Aorta (tissue), 5 donors: ENCODE measurements around the gene ATP10A. TPM values are rescaled to one million over a fixed set of nuclear protein-coding genes. Genes with fewer than 3 reads are reported as not detected.
A peak's percentile ranks its signal among the peaks of the same experiment; 100 is the strongest.

ENCODE experiments used
- ATAC-seq: fragments of 200-7000 bp; cut with Tn5 transposase; one replicate; pipeline ENCODE4 v1.9.1; 2022; ENCODE audit warnings: moderate library complexity; ENCODE audit not compliant: low FRiP score
- DNase-seq, 2 donors: peaks; one replicate each; pipeline ENCODE4 v3.0.0-alpha.2; 2020
- H3K27ac ChIP-seq, 2 donors: one replicate each; pipeline ENCODE4 v1.5.1; 2013; ENCODE audit warnings: low read length in 2 of 2, mild to moderate bottlenecking in 2 of 2, moderate library complexity in 2 of 2, control low read depth in 1 of 2, inconsistent platforms in 1 of 2, low read depth in 1 of 2
- H3K27me3 ChIP-seq, 2 donors: one replicate each; pipeline ENCODE4 v1.6.1; 2013; ENCODE audit warnings: control low read depth in 1 of 2, low read length in 1 of 2, mild to moderate bottlenecking in 1 of 2, moderate library complexity in 1 of 2; ENCODE audit not compliant: insufficient read depth in 2 of 2, control insufficient read depth in 1 of 2
- H3K36me3 ChIP-seq, 2 donors: one replicate each; pipeline ENCODE4 v1.6.1; 2013; ENCODE audit warnings: control low read depth in 1 of 2, low read length in 1 of 2, mild to moderate bottlenecking in 1 of 2; ENCODE audit not compliant: insufficient read depth in 2 of 2, control insufficient read depth in 1 of 2
- H3K4me1 ChIP-seq, 2 donors: one replicate each; pipeline ENCODE4 v1.6.1; 2013; ENCODE audit warnings: low read length in 2 of 2, control low read depth in 1 of 2, mild to moderate bottlenecking in 1 of 2, moderate library complexity in 1 of 2; ENCODE audit not compliant: insufficient read depth in 2 of 2, control insufficient read depth in 1 of 2
- H3K4me3 ChIP-seq, 2 donors: one replicate each; pipeline ENCODE4 v1.5.1; 2013; ENCODE audit warnings: low read length in 2 of 2, control low read depth in 1 of 2, mild to moderate bottlenecking in 1 of 2
- H3K9me3 ChIP-seq: one replicate; pipeline ENCODE4 v1.6.1; 2013; ENCODE audit warnings: mild to moderate bottlenecking, low read length; ENCODE audit not compliant: control insufficient read depth
- WGBS, 2 donors: extraction: QIAGEN DNeasy Blood & Tissue Kit; methylation state at CpG; one replicate each; pipeline ENCODE4 v1.1.7; 2013; 5-methylcytosine and 5-hydroxymethylcytosine counted together
- intact Hi-C, 2 donors: fragments of 100-400 bp; cut with DNase I; formaldehyde crosslinking; loops; one replicate each; pipeline versions ENCODE4 v1.14.2 to v1.15.0; 2022
- polyA plus RNA-seq, 2 donors: library from polyadenylated mRNA; stranded (reverse); fragments of 200-250 nt; gene quantifications; one replicate each; pipeline ENCODE4 v1.2.3, GENCODE V29; 2013
- total RNA-seq, 2 donors: library from RNA; stranded (reverse); fragmentation: NEBNext Ultra II Directional; extraction: Animal tissue kit (Norgen Biotek cat#: 25700); gene quantifications; one replicate each; pipeline ENCODE4 v1.2.1, GENCODE V29; 2021
- donor health status: healthy with polysubstance abuse.
- donor health status: Bipolar disorder and iron deficiency.
- donor health status: DM: no; HTN: no; CAD: no.
- donor health status: DM: no; HTN: no; CAD: no.
- donor health status: DM: yes; HTN: yes; CAD: no.

Gene ATP10A
- total and polyA plus RNA-seq, 4 donors: 3.6 to 55.0 (median 22.2) TPM

DNA sequence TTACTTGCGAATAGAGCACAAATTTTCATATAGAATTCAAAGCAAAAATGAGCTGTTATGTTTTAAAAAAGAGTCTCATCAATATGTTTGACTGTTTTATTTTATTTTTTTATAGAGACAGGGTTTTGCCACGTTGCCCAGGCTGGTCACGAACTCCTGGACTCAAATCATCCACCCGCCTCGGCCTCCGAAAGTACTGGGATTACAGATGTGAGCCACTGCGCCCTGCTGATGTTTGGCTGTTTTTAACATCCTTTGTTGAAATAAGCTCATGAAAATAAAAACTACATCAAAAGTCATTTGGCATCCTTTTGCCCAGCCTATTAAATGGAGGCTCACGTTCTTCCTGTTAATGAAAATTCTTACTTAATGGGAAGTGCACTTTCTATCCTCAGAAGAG, 154.7 kb downstream of the ATP10A start:
- peak in 1 of 2 donors; percentile 51 for DNase-seq
- no peak for ATAC-seq
- Histone ChIP-seq H3K27me3 (no peaks in the 10 kb centered on the region), H3K36me3 (no peaks in the 10 kb centered on the region), H3K4me1 (no peaks in the 10 kb centered on the region), H3K9me3 (no peaks in the 10 kb centered on the region), H3K27ac (no peak overlapping the region), H3K4me3 (no peak overlapping the region)
- intact Hi-C loops: no loop called here
- 41 to 81% methylated on average over 8 of the region's 8 CpGs for WGBS, 2 donors

DNA sequence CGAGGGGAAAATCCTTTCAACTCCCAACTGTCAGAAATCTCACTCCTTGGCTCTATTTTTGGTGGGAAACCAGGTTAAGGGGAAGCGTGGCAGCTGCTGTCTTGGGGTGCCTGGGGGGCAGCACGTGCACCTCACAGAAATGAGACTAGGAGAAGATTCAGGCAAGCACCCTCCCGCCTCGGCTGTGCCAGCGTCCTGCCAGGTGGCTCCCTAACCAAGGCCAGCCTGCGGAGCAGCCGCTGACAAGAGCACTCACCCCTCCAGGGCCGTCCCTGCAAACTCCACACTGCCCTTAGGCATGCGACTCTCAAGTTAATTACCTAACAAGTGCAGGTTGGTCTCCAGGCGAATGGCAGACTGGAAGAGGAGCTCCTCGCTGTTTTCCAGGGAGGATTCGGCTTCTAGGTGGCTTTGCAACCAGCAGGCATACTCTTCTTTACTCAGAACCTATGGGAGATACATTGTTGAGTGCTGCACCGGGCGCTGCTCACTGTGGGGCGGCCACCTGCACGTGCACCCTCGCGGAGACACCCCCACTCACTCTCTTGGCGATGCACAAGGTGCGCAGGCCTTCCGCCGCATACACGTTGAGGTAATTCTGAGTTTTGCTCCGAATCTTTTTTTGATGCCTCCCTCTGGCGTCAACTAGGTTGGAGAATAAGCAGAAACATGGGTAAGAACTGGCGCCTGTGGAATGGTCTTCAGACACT, 155.3 kb downstream of the ATP10A start:
- intact Hi-C loops: no loop called here

DNA sequence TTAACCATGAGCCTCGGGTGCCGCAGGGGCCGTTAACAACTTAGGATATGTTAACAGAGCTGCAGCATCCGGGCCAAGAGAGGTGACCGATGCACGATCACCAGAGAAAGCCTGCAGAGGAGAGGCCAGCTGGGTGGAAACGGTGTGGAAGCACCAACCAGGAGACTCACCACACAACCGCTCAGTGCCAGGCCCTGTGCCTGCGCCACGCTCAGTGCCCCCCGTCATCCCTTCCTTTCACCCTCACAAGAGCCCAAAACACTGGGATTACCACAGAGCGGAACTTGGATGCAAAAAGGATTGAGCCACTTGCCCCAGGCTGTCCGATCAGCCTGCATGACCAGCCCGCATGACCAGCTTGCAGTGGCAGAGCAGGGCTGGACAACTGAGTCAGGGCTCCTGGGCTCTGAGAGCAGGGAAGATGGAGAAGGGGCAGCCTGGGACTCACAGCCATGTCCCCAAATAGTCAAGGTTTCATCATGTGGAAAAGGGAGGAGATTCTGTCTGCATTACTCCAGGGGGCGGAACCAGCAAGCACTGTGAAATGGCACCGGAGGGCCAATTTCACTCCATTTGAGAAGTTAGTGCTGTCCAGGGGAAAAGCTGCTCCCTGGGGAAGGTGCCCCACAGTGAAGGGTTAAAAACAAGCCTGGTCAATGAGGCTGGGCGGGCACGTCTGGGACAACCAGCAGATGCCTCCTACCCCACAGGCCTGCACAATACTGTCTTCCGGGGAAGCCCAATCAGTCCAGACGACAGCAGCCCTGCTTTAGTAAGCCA, 156.8 kb downstream of the ATP10A start:
- intact Hi-C loops: no loop called here

More for the DNA sequence above, 155.3 kb downstream of the ATP10A start:
- Histone ChIP-seq H3K27ac (no peak overlapping the region), H3K36me3 (no peaks in the 10 kb centered on the region), H3K9me3 (no peaks in the 10 kb centered on the region), H3K4me1 (no peaks in the 10 kb centered on the region), H3K27me3 (no peaks in the 10 kb centered on the region), H3K4me3 (no peak overlapping the region)
- WGBS, 2 donors: 90 to 91% methylated on average over 27 of the region's 27 CpGs
- peak in 1 of 2 donors; percentile 66 for DNase-seq
- no peak for ATAC-seq

DNA sequence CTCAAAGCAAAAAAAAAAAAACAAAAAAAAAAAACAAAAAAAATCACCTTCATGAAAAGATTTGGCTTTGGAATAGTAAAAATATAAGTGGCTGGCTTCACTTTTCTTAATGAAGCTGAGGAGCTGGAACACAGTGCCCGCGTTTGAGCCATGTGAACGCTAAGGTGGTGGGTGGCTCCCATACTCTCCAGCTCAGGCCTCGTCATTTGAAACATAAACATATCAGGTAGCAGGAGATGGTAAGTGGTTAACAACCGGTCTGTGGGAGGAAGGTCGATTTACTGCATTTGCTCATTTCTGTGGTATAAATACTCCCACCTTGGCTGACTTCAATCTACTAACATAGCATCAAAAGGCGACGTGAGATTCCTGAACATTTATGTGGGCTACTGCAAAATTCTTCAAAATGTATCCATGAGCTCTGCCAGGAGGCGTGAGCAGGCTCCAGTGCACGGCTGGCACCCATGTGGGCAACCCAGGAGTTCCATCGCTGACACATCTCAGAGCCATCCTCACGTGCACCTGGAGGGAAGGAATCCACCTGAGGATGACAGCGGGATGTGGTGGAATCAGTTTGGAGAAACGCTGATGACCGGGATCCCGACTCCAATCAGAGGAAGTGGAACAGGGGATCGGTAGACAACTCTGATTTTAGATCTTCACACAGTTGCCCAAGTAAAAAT, 157.6 kb downstream of the ATP10A start:
- Histone ChIP-seq H3K4me1 (no peaks in the 10 kb centered on the region), H3K9me3 (no peaks in the 10 kb centered on the region), H3K27ac (no peak overlapping the region), H3K27me3 (no peaks in the 10 kb centered on the region), H3K4me3 (no peak overlapping the region), H3K36me3 (peaks cover 0 to 2% of the 10 kb centered on the region in 2 donors)
- intact Hi-C loops: no loop called here
- ATAC-seq (no peak), DNase-seq (peak in 1 of 2 donors; percentile 57)
- WGBS, 2 donors: 88 to 93% methylated on average over 17 of the region's 17 CpGs

More for the DNA sequence above, 156.8 kb downstream of the ATP10A start:
- ATAC-seq (no peak), DNase-seq (peak in 1 of 2 donors; percentile 51)
- Histone ChIP-seq H3K36me3 (peaks cover 0 to 1% of the 10 kb centered on the region in 2 donors), H3K27ac (no peak overlapping the region), H3K4me3 (no peak overlapping the region), H3K27me3 (no peaks in the 10 kb centered on the region), H3K9me3 (no peaks in the 10 kb centered on the region), H3K4me1 (no peaks in the 10 kb centered on the region)
- 87 to 91% methylated on average over 20 of the region's 20 CpGs for WGBS, 2 donors

DNA sequence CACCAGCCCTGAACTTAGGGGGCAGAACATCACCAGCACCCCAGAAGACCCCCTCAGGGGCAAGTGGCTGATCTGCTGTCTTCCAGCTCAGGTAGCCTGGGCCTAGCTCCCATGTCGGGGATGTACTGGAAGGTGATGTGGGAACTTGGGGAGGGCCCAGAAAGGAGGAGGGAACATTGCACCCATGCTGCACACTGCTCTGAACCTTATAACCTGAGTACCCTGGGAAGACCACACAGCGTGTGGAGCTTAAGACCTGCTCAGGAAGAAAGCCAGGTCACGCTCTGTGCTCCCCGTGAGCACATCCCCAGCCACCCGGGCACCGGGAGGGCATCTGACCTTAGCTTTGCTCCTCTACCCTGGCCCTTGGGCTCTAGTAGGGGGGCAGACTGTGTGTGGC, 159.4 kb downstream of the ATP10A start:
- Histone ChIP-seq H3K4me1 (no peaks in the 10 kb centered on the region), H3K27me3 (no peaks in the 10 kb centered on the region), H3K36me3 (peaks cover 0 to 2% of the 10 kb centered on the region in 2 donors), H3K9me3 (no peaks in the 10 kb centered on the region), H3K27ac (no peak overlapping the region), H3K4me3 (no peak overlapping the region)
- intact Hi-C loops: no loop called here
- DNase-seq: peak in 1 of 2 donors; percentile 56
- 93 to 97% methylated on average over 6 of the region's 6 CpGs for WGBS, 2 donors
- no peak for ATAC-seq

DNA sequence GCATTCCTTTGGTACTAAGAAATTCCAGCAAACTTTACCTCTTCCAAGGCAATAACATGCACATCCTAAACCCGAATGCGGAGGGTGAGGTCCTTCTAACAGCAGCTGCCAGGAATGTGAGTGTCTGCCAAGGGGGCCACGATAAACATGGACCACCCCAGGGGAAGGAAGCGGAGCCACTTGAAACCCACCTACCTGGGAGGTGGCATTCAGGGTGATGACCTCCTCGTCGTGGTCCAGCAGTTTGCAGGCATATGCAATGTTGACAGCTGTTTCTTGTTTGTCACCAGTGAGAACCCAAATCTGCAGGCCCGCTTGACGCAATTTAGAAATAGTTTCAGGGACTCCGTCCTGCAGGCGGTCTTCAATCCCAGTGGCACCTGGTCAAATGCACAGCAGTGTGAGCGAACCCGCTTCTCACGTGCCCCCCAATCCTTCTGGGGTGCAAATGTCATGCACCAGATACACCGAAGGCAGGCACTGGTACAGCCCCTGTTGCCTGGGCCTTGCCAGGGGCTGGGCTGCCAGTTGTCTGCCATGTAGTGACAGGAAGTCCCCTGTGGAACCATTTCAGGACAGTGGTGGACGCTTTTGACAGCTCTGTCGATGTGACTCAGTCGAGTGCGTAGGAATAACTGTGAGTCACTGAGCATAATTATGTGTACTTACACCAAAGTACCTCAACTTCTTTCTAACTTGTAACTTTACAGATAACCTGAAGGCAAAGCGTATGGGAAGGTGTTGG, 161.2 kb downstream of the ATP10A start:
- WGBS, 2 donors: 84 to 87% methylated on average over 19 of the region's 19 CpGs
- intact Hi-C loops: no loop called here
- no peak for ATAC-seq

DNA sequence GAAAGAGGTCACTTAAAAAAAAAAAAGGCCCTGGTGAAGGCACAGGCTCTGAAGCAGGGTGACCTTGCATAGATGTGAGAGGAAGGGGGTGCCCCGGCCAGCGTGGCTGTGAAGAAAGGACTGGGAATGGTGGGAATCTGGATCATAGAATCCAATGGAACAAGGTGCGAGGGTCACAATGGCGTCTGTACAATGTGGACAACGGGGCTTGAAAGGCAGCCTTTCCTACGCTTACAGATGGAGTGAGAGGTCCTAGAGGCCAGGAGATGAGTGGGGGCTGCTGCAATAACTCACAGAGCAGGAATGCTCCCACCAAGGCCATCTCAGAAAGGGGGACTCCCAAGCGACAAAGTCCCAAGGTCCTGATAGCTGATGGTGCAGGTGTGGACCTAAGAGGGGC, 162.2 kb downstream of the ATP10A start:
- Histone ChIP-seq H3K4me1 (no peaks in the 10 kb centered on the region), H3K4me3 (no peak overlapping the region), H3K9me3 (no peaks in the 10 kb centered on the region), H3K27ac (no peak overlapping the region), H3K27me3 (no peaks in the 10 kb centered on the region), H3K36me3 (peaks cover 2 to 7% of the 10 kb centered on the region in 2 donors)
- WGBS, 2 donors: 94% methylated on average over 7 of the region's 7 CpGs
- ATAC-seq: no peak
- intact Hi-C loops: no loop called here
- peak in 1 of 2 donors; percentile 33 for DNase-seq

More for the DNA sequence above, 161.2 kb downstream of the ATP10A start:
- Histone ChIP-seq H3K9me3 (no peaks in the 10 kb centered on the region), H3K36me3 (peaks cover 0 to 2% of the 10 kb centered on the region in 2 donors), H3K4me3 (no peak overlapping the region), H3K27ac (no peak overlapping the region), H3K4me1 (no peaks in the 10 kb centered on the region), H3K27me3 (no peaks in the 10 kb centered on the region)
- peak in 1 of 2 donors; percentile 31 for DNase-seq

DNA sequence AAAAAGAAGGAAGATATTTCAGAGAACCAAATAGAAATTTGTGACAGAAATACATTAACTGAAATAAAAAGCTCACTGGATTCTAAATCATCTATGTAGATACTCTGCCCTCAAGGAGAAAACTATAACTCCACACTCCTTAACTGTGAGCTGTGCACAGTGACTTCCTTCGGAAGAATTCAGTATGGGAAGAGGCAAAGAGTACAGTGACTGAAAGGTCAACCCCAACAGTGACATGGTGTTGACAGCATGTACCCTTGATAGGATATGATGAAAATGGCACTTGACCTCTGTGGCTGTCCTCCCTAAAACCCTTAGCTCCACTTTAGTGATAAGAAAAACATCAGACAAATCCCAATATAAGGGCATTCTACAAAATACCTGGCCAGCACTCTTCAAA, 165.5 kb downstream of the ATP10A start:
- 84 to 89% methylated on average over 1 of the region's 1 CpG for WGBS, 2 donors
- H3K27me3 ChIP-seq: no peaks in the 10 kb centered on the region
- no peaks in the 10 kb centered on the region for H3K9me3 ChIP-seq
- DNase-seq (no peak), ATAC-seq (no peak)
- H3K4me3 ChIP-seq: no peak overlapping the region
- intact Hi-C loops: loop anchor here in 1 of 2 donors (10.0 kb wide), 2 partner anchors 193 to 237 kb away; no protein-coding TSS in a partner anchor
- no peak overlapping the region for H3K27ac ChIP-seq
- H3K36me3 ChIP-seq: peaks cover 2 to 10% of the 10 kb centered on the region in 2 donors
- no peaks in the 10 kb centered on the region for H3K4me1 ChIP-seq
